GM19328 (cell line): ENCODE measurements around the gene CD22.

Experiments
- ATAC-seq: cut with Tn5 transposase; IDR thresholded peaks from one replicate; pipeline ENCODE4 v1.9.1; 2021; ENCODE audit warnings: mild to moderate bottlenecking, moderate library complexity; ENCODE audit not compliant: unreplicated experiment

Gene CD22

GRCh38 chr19:35340431-35340830, 11.4 kb downstream of the CD22 start:
- ATAC-seq: no peak

GRCh38 chr19:35341006-35341405, 12.0 kb downstream of the CD22 start:
- no peak for ATAC-seq

- no peak for ATAC-seq
These were observed 12.7 kb downstream of the CD22 start for GRCh38 chr19:35341565-35342225.

GRCh38 chr19:35342430-35342829, 13.4 kb downstream of the CD22 start:
- no peak for ATAC-seq

DNA sequence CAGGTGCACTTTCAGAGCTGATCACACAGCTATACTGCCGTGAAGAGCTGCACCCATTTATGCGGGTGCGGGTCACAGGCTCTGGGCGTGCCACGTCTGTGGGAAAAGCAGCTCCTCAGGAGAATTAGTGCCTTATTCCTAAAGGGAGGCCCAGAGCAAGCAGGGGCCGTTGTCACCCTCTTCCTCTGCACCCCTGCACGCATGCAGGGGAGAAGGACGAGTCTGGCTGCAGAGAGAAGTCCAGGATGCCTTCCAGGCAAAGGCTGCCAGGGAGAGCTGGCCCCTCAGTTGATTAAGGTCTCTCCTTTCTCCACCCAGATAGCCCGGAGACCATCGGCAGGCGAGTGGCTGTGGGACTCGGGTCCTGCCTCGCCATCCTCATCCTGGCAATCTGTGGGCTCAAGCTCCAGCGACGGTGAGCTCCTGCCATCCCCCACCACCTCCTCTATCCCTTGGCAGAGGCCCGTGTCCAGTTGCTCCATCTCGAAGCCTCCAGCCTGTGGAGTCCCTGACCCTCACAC, 15.6 kb downstream of the CD22 start:
- no peak for ATAC-seq

DNA sequence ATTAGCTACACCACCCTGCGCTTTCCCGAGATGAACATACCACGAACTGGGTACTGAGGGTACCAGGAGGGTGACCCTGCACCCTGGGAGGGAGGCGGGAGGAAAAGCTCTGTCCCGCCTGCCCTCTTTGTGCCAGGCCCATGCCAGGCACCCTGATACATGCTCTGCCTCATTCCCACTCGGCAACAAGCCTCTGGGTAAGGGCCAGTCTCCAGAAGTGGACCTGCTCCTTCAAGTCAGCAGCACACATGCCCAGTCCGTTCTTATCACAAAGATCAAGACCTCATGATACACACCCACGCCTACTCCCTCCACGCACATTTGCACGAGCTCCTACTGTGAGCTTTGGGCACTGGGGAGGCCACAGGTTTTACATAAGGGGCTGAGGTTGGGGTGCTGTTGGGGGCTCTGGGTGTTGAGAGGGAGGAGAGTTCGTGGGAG, 16.7 kb downstream of the CD22 start:
- ATAC-seq: no peak

DNA sequence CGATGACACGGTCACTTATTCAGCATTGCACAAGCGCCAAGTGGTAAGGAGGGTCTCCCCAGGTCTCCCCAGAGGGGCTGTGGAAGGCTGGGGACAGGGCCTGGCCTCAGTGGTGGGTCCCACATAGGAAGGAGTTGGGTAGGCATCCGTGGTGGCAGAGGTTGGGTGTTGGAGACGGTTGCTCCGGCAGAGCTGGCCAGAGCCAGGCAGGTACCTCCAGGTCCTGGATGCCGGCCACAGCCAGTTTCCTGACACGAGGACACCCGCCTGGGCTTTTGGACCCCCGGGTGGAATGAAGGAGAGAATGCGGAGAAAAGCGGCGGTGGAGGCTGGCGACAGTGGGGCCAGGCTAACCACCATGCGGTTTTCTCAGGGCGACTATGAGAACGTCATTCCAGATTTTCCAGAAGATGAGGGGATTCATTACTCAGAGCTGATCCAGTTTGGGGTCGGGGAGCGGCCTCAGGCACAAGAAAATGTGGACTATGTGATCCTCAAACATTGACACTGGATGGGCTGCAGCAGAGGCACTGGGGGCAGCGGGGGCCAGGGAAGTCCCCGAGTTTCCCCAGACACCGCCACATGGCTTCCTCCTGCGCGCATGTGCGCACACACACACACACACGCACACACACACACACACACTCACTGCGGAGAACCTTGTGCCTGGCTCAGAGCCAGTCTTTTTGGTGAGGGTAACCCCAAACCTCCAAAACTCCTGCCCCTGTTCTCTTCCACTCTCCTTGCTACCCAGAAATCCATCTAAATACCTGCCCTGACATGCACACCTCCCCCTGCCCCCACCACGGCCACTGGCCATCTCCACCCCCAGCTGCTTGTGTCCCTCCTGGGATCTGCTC, 17.4 kb downstream of the CD22 start:
- ATAC-seq: no peak

GRCh38 chr19:35347171-35347929, 18.4 kb downstream of the CD22 start, which contains the start of gene FFAR1:
TSS of gene FFAR1 (plus strand) at chr19:35347902. CDS start at chr19:35351552, 3,650 bp downstream.
- no peak for ATAC-seq

- no peak for ATAC-seq
These were observed 18.9 kb downstream of the CD22 start for GRCh38 chr19:35347930-35348298.

DNA sequence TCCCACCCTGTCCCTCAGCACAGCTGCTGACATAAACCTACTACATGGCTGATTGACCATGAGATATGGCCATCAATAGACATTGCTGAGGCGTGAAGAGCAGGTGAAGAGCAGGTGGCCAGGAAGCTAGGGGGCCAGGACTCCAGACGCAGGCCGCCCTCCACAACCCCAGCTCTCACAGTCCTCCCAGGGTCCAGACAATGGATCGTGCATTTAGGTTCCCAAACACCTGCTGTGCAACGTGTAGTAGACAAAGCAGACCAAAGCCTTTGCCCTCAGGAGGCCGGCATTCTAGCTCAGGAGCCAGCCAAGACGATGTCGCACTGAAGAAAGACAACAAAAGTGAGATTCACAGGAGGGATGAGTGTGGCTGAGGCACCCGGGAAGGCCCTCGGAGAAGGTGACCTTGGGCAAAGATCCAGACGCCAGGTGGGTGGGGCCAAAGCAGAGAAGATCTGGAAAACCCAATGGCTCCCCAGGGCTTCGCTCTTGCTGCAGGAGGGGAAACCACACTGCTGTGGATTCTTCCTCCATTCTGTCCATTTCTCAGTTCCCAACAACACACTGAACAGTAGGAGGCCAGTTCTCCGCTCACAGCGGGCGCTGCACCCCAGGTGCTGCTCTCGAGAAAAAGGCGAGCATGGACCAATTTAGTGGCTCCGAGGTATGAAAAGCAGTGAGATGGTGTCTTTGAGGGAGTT, 20.1 kb downstream of the CD22 start:
- no peak for ATAC-seq

- no peak for ATAC-seq
These were observed 20.9 kb downstream of the CD22 start for GRCh38 chr19:35349614-35350521.

DNA sequence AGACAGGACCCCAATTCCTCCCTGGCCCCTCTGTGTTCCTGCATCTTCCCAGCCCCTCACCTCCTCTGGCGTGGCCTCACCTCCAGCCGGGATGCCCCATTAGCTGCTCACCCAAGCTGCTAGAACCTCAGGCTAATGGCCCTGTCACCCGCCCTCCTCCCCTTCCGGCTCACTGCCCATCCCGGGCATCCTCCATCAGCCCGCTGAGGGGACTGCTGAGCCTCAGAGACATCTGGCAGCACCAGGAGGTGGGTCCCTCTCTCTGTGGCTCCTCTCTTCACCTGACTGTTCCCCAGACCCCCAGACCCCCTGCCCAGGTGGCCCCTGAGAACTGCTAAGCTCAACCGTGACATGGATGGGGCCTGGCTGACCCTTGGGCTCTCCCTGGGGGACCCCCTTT, 21.6 kb downstream of the CD22 start:
- ATAC-seq: no peak

DNA sequence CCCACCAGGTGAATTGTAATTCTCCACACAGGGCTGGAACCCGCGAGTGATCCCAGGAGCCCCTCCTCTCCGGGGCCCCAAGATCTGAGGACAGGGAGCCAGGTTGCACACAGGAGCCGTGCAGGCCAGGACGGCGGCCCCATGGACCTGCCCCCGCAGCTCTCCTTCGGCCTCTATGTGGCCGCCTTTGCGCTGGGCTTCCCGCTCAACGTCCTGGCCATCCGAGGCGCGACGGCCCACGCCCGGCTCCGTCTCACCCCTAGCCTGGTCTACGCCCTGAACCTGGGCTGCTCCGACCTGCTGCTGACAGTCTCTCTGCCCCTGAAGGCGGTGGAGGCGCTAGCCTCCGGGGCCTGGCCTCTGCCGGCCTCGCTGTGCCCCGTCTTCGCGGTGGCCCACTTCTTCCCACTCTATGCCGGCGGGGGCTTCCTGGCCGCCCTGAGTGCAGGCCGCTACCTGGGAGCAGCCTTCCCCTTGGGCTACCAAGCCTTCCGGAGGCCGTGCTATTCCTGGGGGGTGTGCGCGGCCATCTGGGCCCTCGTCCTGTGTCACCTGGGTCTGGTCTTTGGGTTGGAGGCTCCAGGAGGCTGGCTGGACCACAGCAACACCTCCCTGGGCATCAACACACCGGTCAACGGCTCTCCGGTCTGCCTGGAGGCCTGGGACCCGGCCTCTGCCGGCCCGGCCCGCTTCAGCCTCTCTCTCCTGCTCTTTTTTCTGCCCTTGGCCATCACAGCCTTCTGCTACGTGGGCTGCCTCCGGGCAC, 22.6 kb downstream of the CD22 start:
- ATAC-seq: no peak

DNA sequence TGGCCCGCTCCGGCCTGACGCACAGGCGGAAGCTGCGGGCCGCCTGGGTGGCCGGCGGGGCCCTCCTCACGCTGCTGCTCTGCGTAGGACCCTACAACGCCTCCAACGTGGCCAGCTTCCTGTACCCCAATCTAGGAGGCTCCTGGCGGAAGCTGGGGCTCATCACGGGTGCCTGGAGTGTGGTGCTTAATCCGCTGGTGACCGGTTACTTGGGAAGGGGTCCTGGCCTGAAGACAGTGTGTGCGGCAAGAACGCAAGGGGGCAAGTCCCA, 23.1 kb downstream of the CD22 start:
- no peak for ATAC-seq

GRCh38 chr19:35352448-35353304, 23.7 kb downstream of the CD22 start:
- no peak for ATAC-seq

DNA sequence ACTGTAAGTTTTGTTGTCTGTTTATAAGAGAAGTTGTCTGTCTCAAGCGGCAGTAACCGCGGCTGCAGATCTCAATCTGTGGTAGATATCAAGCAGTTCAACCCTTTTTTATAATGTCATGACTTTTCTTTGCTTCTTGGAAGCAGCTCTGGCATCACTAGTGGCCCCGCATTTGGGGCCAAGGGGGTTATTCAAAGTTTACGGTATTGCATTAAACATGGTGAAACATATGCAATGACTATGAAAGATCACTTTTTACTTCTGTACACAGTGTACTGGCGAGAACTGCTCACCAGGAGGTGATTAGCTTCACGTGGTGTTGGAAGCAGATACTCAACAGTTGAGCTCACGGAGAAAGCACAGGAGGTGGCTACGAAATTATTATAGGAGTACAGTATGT, 24.6 kb downstream of the CD22 start:
- ATAC-seq: no peak

DNA sequence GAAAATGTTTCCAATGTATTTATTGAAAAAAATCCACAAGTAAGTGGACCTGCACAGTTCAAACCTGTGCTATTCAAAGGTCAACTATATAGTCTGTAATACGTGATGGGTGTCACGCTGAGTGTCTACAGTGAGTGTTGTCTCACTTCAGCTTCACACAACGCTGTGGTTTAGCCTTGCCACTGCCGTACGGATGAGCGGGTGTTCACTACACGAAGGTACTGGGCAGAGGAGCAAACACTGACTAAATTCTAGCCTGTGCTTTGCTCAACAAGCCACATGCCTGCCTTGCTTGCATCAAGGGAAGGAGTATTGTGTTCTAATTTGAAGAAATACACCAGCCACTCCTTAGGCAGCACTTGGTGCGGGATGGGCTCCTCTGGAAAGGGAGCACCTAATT, 25.9 kb downstream of the CD22 start:
- ATAC-seq: no peak

GRCh38 chr19:35355791-35356460, 26.9 kb downstream of the CD22 start:
- ATAC-seq: no peak
